K562 (cell line): Measurements from ENCODE around the gene UBE2E2. TPM values are rescaled to one million over a fixed set of nuclear protein-coding genes. Genes with fewer than 3 reads are reported as not detected.

ENCODE experiments used
- ATAC-seq: fragments of 200-7000 bp; cut with Tn5 transposase; 3 replicates; pipeline ENCODE4 v1.9.1; 2020; ENCODE audit warnings: moderate library complexity
- BruUV-seq: library from RNA; stranded (reverse); fragments of 400-500 nt; replicated peaks from 2 replicates; lab custom pipeline; 2021; lab: Mats Ljungman, UMichigan
- CTCF ChIA-PET: fragments of 300-600 bp; formaldehyde crosslinking; extraction: SDS; loops from one replicate; lab custom pipeline; 2021; ENCODE audit warnings: low intra/inter-chr PET ratio; lab: Yijun Ruan, JAX
- POLR2A ChIA-PET: fragments of 300-600, 350-650 bp; sonication (Branson Sonifier 250); formaldehyde crosslinking; extraction: SDS; loops from one replicate; lab custom pipeline; 2021; ENCODE audit warnings: antibody characterized with exemption, inconsistent platforms; lab: Yijun Ruan, JAX
- DNase-seq, 4 experiments: peaks; one replicate each; pipeline versions ENCODE4 v3.0.0 to v3.0.0-alpha.2; 2011 to 2018; ENCODE audit warnings: low spot score in 3 of 4, mixed read lengths in 3 of 4; ENCODE audit errors: extremely low read depth in 1 of 4
- FAIRE-seq: peaks from 2 replicates; lab custom pipeline; 2011; peaks lifted over from hg19 to GRCh38; lab: Jason Lieb, UNC
- H2AFZ ChIP-seq: 2 replicates; pipeline ENCODE4 v1.6.0; 2011; ENCODE audit warnings: low read depth, low read length, control low read depth, inconsistent platforms
- H3K27ac ChIP-seq: fragments of 200-600 bp; 3 replicates; pipeline ENCODE4 v1.8.0; 2011; ENCODE audit warnings: low read depth, mild to moderate bottlenecking, control low read depth, inconsistent platforms, low read length, moderate library complexity, mixed read lengths; ENCODE audit errors: extremely low read depth
- H3K27me3 ChIP-seq, 2 experiments: fragments of 300-600 bp in 1 of 2; 2 replicates in 1 of 2; 3 replicates in 1 of 2; pipeline versions ENCODE4 v1.6.0 to v1.8.0; 2011; ENCODE audit warnings: inconsistent platforms in 2 of 2, low read length in 2 of 2, mild to moderate bottlenecking in 1 of 2, mixed read lengths in 1 of 2, moderate library complexity in 1 of 2; ENCODE audit not compliant: control insufficient read depth in 2 of 2, insufficient read depth in 2 of 2
- H3K36me3 ChIP-seq: fragments of 300-600 bp; 3 replicates; pipeline ENCODE4 v1.8.0; 2011; ENCODE audit warnings: mild to moderate bottlenecking, low read length, inconsistent platforms; ENCODE audit not compliant: control insufficient read depth, insufficient read depth
- H3K4me1 ChIP-seq, 2 experiments: fragments of 200-600 bp in 1 of 2; replicated peaks in 1 of 2; 2 replicates in 1 of 2; 3 replicates in 1 of 2; pipeline versions ENCODE4 v1.5.1 to v1.8.0; 2011; ENCODE audit warnings: inconsistent platforms in 2 of 2, low read length in 2 of 2, mild to moderate bottlenecking in 1 of 2, mixed read lengths in 1 of 2, moderate library complexity in 1 of 2; ENCODE audit not compliant: control insufficient read depth in 2 of 2, insufficient read depth in 2 of 2
- H3K4me2 ChIP-seq: 2 replicates; pipeline ENCODE4 v1.6.1; 2011; ENCODE audit warnings: low read length, control low read depth, inconsistent platforms, mixed read lengths; ENCODE audit not compliant: insufficient read depth
- H3K4me3 ChIP-seq: fragments of 200-600 bp; sonication (generic), shearing (Covaris generic); 2 replicates; pipeline ENCODE4 v1.5.1; 2016; ENCODE audit warnings: control low read depth, inconsistent platforms
- H3K79me2 ChIP-seq: fragments of 200-600 bp; 3 replicates; pipeline ENCODE4 v1.8.0; 2011; ENCODE audit warnings: low read length, inconsistent platforms; ENCODE audit not compliant: control insufficient read depth, insufficient read depth
- H3K9ac ChIP-seq, 2 experiments: 2 replicates each; pipeline versions ENCODE4 v1.6.0 to v1.6.1; 2011; ENCODE audit warnings: low read depth in 2 of 2, low read length in 2 of 2, control low read depth in 1 of 2, inconsistent platforms in 1 of 2, mild to moderate bottlenecking in 1 of 2, mixed read lengths in 1 of 2; ENCODE audit not compliant: insufficient read depth in 1 of 2
- H3K9me1 ChIP-seq: one replicate; pipeline ENCODE4 v1.6.0; 2011; ENCODE audit warnings: inconsistent platforms, mild to moderate bottlenecking, low read length, moderate library complexity; ENCODE audit not compliant: control insufficient read depth, insufficient read depth
- H3K9me3 ChIP-seq: replicated peaks from 2 replicates; pipeline ENCODE4 v1.5.1; 2011; ENCODE audit warnings: low read depth, low read length, inconsistent platforms; ENCODE audit not compliant: control insufficient read depth, insufficient read depth
- H4K20me1 ChIP-seq: replicated peaks from 2 replicates; pipeline ENCODE4 v1.6.1; 2011; ENCODE audit warnings: low read length, inconsistent platforms, mixed read lengths; ENCODE audit not compliant: control insufficient read depth, insufficient read depth
- GABPB2 ChIP-seq: fragments of 250-450 bp; sonication (Bioruptor Pico); conservative IDR thresholded peaks from 2 replicates; pipeline ENCODE4 v1.5.1; 2021; ENCODE audit warnings: mild to moderate bottlenecking
- HLTF ChIP-seq: fragments of 450-650 bp; IDR thresholded peaks from 2 replicates; pipeline ENCODE4 v1.6.1; 2016
- HNRNPUL1 ChIP-seq: fragments of 200-400 bp; formaldehyde crosslinking; IDR thresholded peaks from 2 replicates; pipeline ENCODE4 v1.6.1; 2017; ENCODE audit warnings: low read length
- MAZ ChIP-seq, 2 experiments: fragments of 450-650 bp in 1 of 2; sonication (generic) in 1 of 2; formaldehyde crosslinking; IDR thresholded peaks in 1 of 2; conservative IDR thresholded peaks in 1 of 2; 2 replicates each; pipeline versions ENCODE4 v1.4.0 to v1.5.0; 2020; ENCODE audit warnings: mild to moderate bottlenecking in 1 of 2, missing genetic modification reagents in 1 of 2
- NCOR1 ChIP-seq: fragments of 450-650 bp; IDR thresholded peaks from 2 replicates; pipeline ENCODE4 v1.6.1; 2016; ENCODE audit warnings: mild to moderate bottlenecking, moderate library complexity
- PRMT5 ChIP-seq: sonication (generic); formaldehyde crosslinking; IDR thresholded peaks from 2 replicates; pipeline ENCODE4 v1.5.0; 2020; ENCODE audit warnings: missing genetic modification reagents
- RB1 ChIP-seq: fragments of 450-650 bp; IDR thresholded peaks from 2 replicates; pipeline ENCODE4 v1.6.1; 2017; ENCODE audit warnings: low read depth, mild to moderate bottlenecking
- TAF7 ChIP-seq: fragments of 450-650 bp; IDR thresholded peaks from 2 replicates; pipeline ENCODE4 v1.6.1; 2016; ENCODE audit warnings: missing genetic modification characterization, missing compliant biosample characterization
- TCF7L2 ChIP-seq: fragments of 150-350 bp; IDR thresholded peaks from 2 replicates; pipeline ENCODE4 v1.6.1; 2016; ENCODE audit warnings: low read depth, mild to moderate bottlenecking, low read length, moderate library complexity
- ZNF232 ChIP-seq: sonication (generic); formaldehyde crosslinking; IDR thresholded peaks from 2 replicates; pipeline ENCODE4 v1.8.0; 2022; ENCODE audit warnings: mild to moderate bottlenecking, missing genetic modification reagents
- WGBS: fragments of 100-300 bp; shearing (Covaris generic); methylation state at CpG from one replicate; pipeline ENCODE4 v1.1.6; 2016; ENCODE audit warnings: low coverage, mixed read lengths; ENCODE audit not compliant: insufficient coverage; ENCODE audit errors: missing lambda C conversion rate; 5-methylcytosine and 5-hydroxymethylcytosine counted together
- in situ Hi-C: fragments of 300-500 bp; cut with MboI; formaldehyde crosslinking; loops from 4 replicates; pipeline ENCODE4 v1.15.0; 2018; ENCODE audit warnings: inconsistent platforms, mixed read lengths
- intact Hi-C: fragments of 100-400 bp; cut with micrococcal nuclease; formaldehyde crosslinking; loops from 2 replicates; pipeline ENCODE4 v1.14.2; 2022
- polyA plus RNA-seq, 8 experiments: library from polyadenylated mRNA; depleted of rRNA in 4 of 8; stranded (reverse) in 5 of 8; unstranded in 3 of 8; fragments of >200 nt; fragmentation: Nextera tagmentation in 2 of 8; fragmentation: Illumina TruSeq in 1 of 8; extraction: Ambion mirVana in 2 of 8; extraction: Trizol in 1 of 8; gene quantifications; 2 replicates each; pipeline versions ENCODE4 v1.2.1 to v1.2.3, GENCODE V29; 2011 to 2014; ENCODE audit warnings: inconsistent platforms in 1 of 8, missing spikeins in 1 of 8
- total RNA-seq, 7 experiments: library from RNA; depleted of rRNA in 6 of 7; stranded (reverse); fragments of >200 nt in 6 of 7; fragmentation: Illumina TruSeq in 2 of 7; extraction: Trizol in 2 of 7; gene quantifications; 2 replicates each; pipeline versions ENCODE4 v1.2.1 to v1.2.3, GENCODE V29; 2011 to 2021; ENCODE audit warnings: low replicate concordance in 1 of 7
- TF ChIP-seq, protein P1 (sequence below): fragments of 450-650 bp; IDR thresholded peaks from one replicate; pipeline ENCODE4 v1.6.1; 2018; ENCODE audit warnings: mild to moderate bottlenecking, moderate library complexity; ENCODE audit not compliant: partially characterized antibody
- TF ChIP-seq, protein P2 (sequence below): sonication (generic); formaldehyde crosslinking; IDR thresholded peaks from 2 replicates; pipeline ENCODE4 v1.8.1; 2023; ENCODE audit warnings: mild to moderate bottlenecking, missing genetic modification reagents
- TF ChIP-seq, protein P3 (sequence below): fragments of 250-450 bp; sonication (Bioruptor Pico); IDR thresholded peaks from 2 replicates; pipeline ENCODE4 v1.5.0; 2021; ENCODE audit warnings: mild to moderate bottlenecking, borderline replicate concordance
- TF ChIP-seq, protein P4 (sequence below): fragments of 450-650 bp; IDR thresholded peaks from 2 replicates; pipeline ENCODE4 v1.7.1; 2018; ENCODE audit warnings: mild to moderate bottlenecking, low read depth; ENCODE audit not compliant: partially characterized antibody
- TF ChIP-seq, protein P5 (sequence below): fragments of 250-450 bp; sonication (Bioruptor Pico); IDR thresholded peaks from 2 replicates; pipeline ENCODE4 v1.8.0; 2022; ENCODE audit warnings: inconsistent platforms, mild to moderate bottlenecking, moderate library complexity, borderline replicate concordance

Gene UBE2E2
- total and polyA plus RNA-seq, 9 of the 15 experiments (the other 6 are each of a cell fraction or from before 2014, with no cell fraction given) = 0.22 to 5.1 (median 1.9) TPM

DNA sequence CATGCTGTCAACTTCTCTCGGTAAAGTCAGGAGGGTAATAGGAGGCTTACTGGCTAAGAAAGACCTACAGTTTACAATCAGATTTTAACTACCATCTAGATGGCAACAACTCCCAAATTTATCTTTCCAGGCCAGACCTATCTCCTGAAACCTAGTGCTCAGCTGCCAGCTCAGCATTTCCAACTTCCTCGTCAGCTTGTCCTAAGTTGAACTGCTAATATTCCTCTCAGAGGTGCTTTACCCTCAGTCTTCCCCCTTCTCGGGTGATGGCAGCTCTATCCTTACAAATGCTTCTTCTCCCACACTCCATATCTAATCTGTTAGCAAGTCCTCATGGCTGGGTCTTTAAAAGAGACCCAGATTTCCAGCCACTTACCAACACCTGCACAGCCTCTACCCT is 36.9 kb upstream of the UBE2E2 start:
- Histone ChIP-seq H3K9me1 (no peaks in the 10 kb centered on the region), H3K9ac (no peak overlapping the region), H3K27ac (no peak overlapping the region), H3K36me3 (no peaks in the 10 kb centered on the region), H3K4me3 (no peak overlapping the region), H3K79me2 (no peaks in the 10 kb centered on the region), H3K27me3 (no peaks in the 10 kb centered on the region), H2AFZ (no peak overlapping the region), H3K9me3 (no peaks in the 10 kb centered on the region; the same call in 1 of the 2 replicates), H3K4me2 (no peak overlapping the region), H3K4me1 (no peaks in the 10 kb centered on the region), H4K20me1 (no peaks in the 10 kb centered on the region)
- 0% methylated on average over 3 of the region's 3 CpGs for WGBS
- DNase-seq (no peak), FAIRE-seq (no peak), ATAC-seq (no peak)
- in situ Hi-C loops = no loop called here
- intact Hi-C loops = no loop called here
- POLR2A ChIA-PET = no interaction called here
- no TSS peak for BruUV-seq
- CTCF ChIA-PET = no interaction called here
- TF ChIP-seq TAF7 (tag) (no peak), PRMT5 (CRISPR knock-in tag) (no peak), RB1 (no peak), NCOR1 (no peak), HNRNPUL1 (no peak), MAZ (CRISPR knock-in tag; conservative IDR thresholded peaks at IDR 0.05 in 1 of 2, IDR thresholded peaks at IDR 0.05 in 1 of 2) (no peak), HLTF (no peak), ZNF232 (CRISPR knock-in tag) (no peak), TCF7L2 (no peak), GABPB2 (CRISPR knock-in tag) (no peak)
- TF ChIP-seq, protein P1, sequence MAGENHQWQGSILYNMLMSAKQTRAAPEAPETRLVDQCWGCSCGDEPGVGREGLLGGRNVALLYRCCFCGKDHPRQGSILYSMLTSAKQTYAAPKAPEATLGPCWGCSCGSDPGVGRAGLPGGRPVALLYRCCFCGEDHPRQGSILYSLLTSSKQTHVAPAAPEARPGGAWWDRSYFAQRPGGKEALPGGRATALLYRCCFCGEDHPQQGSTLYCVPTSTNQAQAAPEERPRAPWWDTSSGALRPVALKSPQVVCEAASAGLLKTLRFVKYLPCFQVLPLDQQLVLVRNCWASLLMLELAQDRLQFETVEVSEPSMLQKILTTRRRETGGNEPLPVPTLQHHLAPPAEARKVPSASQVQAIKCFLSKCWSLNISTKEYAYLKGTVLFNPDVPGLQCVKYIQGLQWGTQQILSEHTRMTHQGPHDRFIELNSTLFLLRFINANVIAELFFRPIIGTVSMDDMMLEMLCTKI = no peak
- TF ChIP-seq, protein P2, sequence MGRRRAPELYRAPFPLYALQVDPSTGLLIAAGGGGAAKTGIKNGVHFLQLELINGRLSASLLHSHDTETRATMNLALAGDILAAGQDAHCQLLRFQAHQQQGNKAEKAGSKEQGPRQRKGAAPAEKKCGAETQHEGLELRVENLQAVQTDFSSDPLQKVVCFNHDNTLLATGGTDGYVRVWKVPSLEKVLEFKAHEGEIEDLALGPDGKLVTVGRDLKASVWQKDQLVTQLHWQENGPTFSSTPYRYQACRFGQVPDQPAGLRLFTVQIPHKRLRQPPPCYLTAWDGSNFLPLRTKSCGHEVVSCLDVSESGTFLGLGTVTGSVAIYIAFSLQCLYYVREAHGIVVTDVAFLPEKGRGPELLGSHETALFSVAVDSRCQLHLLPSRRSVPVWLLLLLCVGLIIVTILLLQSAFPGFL (CRISPR knock-in tag) = no peak
- TF ChIP-seq, protein P3, sequence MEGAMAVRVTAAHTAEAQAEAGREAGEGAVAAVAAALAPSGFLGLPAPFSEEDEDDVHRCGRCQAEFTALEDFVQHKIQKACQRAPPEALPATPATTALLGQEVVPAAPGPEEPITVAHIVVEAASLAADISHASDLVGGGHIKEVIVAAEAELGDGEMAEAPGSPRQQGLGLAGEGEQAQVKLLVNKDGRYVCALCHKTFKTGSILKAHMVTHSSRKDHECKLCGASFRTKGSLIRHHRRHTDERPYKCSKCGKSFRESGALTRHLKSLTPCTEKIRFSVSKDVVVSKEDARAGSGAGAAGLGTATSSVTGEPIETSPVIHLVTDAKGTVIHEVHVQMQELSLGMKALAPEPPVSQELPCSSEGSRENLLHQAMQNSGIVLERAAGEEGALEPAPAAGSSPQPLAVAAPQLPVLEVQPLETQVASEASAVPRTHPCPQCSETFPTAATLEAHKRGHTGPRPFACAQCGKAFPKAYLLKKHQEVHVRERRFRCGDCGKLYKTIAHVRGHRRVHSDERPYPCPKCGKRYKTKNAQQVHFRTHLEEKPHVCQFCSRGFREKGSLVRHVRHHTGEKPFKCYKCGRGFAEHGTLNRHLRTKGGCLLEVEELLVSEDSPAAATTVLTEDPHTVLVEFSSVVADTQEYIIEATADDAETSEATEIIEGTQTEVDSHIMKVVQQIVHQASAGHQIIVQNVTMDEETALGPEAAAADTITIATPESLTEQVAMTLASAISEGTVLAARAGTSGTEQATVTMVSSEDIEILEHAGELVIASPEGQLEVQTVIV (CRISPR knock-in tag) = no peak
- TF ChIP-seq, protein P4, sequence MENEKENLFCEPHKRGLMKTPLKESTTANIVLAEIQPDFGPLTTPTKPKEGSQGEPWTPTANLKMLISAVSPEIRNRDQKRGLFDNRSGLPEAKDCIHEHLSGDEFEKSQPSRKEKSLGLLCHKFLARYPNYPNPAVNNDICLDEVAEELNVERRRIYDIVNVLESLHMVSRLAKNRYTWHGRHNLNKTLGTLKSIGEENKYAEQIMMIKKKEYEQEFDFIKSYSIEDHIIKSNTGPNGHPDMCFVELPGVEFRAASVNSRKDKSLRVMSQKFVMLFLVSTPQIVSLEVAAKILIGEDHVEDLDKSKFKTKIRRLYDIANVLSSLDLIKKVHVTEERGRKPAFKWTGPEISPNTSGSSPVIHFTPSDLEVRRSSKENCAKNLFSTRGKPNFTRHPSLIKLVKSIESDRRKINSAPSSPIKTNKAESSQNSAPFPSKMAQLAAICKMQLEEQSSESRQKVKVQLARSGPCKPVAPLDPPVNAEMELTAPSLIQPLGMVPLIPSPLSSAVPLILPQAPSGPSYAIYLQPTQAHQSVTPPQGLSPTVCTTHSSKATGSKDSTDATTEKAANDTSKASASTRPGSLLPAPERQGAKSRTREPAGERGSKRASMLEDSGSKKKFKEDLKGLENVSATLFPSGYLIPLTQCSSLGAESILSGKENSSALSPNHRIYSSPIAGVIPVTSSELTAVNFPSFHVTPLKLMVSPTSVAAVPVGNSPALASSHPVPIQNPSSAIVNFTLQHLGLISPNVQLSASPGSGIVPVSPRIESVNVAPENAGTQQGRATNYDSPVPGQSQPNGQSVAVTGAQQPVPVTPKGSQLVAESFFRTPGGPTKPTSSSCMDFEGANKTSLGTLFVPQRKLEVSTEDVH = no peak
- TF ChIP-seq, protein P5, sequence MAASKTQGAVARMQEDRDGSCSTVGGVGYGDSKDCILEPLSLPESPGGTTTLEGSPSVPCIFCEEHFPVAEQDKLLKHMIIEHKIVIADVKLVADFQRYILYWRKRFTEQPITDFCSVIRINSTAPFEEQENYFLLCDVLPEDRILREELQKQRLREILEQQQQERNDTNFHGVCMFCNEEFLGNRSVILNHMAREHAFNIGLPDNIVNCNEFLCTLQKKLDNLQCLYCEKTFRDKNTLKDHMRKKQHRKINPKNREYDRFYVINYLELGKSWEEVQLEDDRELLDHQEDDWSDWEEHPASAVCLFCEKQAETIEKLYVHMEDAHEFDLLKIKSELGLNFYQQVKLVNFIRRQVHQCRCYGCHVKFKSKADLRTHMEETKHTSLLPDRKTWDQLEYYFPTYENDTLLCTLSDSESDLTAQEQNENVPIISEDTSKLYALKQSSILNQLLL (CRISPR knock-in tag) = no peak
